Activated CD4-positive, alpha-beta T cell treated with anti-CD3 and anti-CD28 coated beads for 24 hours (primary cell): Measurements from ENCODE around the gene TMSB10.
"Not testable (repeated sequence)": the region's sequence is repeated elsewhere in the genome, so short reads cannot be mapped to it uniquely, and the experiment has no call there.

Source experiments
- DNase-seq, 2 donors: peaks; one replicate each; pipeline ENCODE4 v3.0.0-alpha.2; 2020; ENCODE audit warnings: low read depth in 2 of 2

The TMSB10 gene

DNA sequence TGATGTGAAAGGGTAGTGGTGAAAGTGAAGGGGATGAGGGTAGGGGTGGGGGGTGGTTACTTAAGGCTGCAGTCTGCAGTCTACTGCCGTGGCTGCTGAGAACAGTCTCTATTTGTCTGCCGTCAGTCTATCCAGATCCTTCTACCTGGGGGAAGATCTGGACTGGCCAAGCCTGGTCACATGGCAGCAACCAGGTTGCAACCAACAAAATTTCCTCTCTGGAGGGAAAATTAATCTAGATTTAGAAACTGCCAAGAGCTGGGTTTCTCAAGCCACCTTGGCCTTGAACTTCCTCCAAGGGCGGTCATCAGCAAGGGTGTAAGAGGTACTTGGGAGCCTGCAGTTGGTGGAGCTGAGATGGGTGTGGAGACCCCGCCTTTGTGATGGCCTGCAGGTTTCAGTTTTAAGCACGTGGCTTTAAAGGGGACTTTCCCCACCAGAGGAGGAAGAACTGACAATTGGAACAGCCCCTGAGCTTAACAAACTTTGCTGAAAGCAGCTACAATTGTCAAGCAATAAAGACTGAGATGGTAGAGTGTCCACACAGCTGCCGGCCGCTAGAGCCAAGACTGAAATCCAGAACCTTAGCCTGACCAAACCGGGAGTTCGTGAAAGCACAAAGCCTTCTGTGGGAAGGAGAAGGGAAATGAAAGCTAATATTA, 34.1 kb downstream of the TMSB10 start:
- DNase-seq, result peak; percentile 50 to 56

DNA sequence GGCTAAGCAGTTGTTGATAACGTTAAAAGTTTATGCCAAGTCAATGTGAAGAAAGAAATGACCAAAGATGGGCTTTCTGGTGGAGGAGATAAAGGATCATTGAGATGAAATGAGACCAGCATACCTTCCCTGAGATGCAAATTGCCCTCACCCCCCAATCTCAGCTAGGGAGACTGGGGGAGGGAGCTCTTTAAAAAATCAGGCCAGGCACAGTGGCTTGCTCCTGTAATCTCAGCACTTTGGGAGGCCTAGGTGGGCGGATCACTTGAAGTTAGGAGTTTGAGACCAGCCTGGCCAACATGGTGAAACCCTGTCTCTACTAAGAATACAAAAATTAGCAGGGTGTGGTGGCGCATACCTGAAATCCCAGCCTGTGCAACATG, 34.6 kb downstream of the TMSB10 start:
- no peak for DNase-seq

DNA sequence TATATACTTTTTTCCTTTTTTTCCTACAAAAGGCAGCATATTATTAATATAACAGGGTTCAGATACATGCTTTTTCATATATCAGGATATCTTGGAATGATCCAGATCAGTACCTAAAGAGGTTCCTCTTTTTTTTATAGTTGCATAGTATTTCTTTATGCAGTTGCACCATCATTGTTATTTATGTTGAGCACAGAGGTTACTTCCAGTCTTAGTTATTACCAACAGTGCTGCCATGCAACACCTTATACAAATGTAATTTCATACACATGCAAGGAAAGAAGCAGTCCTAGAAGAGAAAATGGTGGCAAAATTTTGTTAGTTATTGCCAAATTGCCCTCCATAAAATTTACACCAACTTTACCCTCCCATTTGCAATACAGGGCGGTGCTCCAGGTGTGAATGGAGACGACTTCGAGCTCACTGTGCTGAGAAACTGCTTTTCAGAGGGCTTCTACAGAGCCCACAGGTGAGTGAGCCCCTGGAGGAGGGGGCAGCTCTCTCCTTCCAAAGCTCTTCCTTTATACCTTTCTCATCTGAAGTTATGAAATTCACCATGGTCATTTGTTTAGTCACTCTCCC, 35.5 kb downstream of the TMSB10 start:
- no peak for DNase-seq

DNA sequence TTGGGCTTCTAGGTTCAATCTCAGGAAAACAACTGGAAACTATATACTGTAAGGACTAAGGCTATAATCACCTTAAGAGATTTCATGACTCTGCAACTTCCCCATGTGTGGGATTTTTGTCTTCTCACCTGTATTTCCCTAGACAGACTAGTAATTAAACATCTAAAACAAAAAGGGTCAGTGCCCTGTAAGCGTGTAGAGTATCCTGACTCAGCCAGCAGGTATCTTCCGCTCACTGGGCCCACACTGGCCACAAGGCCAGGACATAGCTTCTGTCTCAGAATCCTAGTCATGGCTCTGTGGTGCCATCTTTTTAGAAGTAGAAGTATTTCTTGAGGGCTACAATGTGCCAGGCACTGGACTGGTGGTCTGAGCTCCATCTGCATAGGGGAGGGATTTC, 36.7 kb downstream of the TMSB10 start:
- no peak for DNase-seq

DNA sequence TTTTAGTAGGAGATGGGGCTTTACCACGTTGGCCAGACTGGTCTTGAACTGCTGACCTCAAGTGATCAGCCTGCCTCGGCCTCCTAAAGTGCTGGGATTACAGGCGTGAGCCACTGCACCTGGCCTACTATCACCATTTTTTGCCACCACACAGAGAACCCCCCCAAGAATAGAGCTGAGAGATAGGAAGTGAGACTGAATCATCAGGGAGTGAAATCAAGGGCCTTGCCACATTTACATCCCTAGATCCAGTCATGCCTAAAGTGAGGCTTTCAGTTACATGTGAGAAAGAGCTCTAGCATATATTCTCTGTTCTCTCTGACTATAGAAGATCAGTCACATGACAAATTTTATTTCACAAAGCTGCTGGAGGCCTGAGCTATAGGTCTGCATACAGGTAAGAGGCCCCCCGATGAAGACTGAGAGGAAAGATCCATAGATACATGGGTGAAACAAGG, 37.5 kb downstream of the TMSB10 start:
- no peak for DNase-seq

DNA sequence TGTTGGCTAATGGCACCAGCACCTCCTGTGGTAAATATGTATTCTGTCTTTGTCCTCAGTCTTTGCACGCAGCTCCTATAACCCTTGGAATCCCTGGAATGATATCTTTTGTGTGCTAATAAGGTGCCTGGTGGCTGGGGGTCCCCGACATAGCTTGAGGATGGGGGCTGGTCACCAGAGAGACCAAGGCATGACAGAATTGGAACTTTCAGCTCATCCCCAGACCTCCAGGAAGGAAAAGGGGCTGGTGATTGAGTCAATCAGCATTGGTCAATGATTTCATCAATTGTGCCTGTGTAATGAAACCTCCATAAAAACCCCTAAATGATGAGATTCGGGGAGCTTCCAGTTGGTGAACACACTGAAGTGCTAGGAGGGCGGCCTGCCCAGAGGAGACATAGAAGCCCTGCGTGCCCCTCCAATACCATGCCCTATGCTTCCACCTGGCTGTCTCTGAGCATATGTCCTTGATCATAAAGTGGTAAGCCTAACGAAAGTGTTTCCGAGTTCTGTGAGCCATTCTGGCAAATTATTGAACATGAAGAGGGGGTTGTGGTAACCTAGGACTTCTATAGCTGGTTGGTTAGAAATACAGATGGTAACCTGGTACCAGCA, 38.9 kb downstream of the TMSB10 start:
- no peak for DNase-seq

DNA sequence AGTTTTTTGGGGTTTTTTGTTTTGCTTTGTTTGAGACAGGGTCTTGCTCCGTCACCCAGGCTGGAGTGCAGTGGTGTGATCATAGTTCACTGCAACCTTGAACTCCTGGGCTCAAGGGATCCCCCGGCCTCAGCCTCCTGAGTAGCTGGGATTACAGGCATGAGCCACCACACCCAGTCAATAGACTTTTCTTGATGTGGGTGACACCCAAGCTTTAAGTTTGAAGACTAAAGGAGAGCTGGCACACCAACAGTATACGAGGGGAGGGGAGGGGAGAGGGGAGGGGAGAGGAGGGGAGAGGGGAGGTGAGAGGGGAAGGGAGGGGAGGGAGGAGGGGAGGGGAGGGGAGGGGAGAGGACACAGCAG, 40.4 kb downstream of the TMSB10 start:
- DNase-seq, result not testable (repeated sequence)

DNA sequence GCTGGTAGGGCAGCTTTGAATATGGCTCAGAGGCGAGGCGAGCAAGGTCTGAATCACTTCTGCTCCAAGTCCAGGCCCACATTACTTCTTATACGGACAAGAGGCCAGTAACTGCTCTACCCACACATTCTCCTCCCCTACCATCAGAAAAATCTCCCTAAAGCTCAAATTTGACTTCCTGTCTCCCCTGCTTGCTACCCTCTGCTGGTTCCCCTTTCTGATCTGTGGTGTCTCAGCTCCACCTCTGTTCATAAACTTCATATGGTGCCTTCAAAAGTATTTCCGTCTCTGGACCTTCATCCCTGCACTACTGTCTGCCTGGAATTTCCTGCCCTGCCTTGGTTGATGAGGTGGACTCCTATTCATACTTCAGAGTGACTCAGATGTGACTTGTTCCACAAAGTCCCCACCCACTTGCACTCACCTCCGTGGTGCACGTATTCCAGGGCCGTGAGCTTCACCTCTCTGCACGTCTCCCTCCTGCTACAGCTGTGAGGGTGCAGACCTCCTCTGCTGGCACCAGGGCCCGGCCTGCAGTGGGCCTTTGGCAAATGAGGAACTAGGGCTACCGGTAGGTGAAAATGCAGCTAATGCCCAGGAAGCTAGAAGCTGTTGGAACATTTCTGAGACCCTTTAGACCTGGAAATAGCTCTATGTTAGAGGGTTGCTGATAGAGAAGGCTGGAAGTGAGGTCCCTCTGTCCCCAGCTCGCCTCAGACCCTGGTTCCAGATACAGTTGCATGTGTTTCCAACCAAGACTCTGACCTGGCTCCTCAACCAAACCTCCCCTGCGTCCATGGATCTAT, 41.0 kb downstream of the TMSB10 start:
- DNase-seq, result peak; percentile 56 to 58

DNA sequence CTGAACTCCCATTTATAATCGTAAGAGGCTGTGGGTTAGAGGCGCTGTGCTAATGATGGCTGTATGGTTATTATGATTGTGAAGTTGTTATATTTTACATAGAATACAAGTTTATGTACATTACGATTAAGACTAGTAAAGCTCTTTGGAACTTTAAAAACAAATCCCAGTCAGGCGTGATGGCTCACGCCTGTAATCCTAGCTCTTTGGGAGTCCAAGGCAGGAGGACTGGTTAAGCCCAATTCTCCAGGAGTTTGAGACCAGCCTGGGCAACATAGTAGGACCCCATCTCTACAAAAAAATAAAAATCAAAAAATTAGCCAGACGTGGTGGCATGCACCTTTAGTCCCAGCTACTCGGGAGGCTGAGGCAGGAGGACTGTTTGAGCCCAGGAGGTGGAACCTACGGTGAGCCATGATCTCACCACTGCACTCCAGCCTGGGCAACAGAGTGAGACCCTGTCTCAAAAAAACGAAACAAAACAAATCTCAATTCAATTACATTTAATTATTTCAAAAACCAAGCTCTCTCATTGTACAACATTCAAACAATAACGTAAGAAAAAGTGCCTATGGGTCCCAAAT, 41.6 kb downstream of the TMSB10 start:
- DNase-seq, result no peak

DNA sequence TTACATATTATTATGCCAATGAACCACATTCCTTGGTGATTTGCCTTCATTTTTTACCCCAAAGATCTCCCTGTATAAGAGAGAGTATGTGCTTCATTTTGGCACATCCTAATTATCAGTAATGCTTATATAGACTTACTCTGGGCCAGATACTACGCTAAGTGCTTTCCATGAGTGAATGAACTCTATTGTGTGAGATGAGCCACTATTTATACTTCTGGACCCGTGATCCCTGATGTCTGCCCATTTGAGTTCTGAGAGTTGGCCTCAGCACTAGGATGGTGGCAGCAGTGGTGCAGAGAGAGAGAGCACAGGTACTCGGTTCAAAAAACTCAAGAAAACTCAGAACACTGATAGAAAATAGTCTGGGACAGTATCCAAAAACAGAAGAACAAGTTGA, 48.1 kb downstream of the TMSB10 start:
- DNase-seq, result no peak

DNA sequence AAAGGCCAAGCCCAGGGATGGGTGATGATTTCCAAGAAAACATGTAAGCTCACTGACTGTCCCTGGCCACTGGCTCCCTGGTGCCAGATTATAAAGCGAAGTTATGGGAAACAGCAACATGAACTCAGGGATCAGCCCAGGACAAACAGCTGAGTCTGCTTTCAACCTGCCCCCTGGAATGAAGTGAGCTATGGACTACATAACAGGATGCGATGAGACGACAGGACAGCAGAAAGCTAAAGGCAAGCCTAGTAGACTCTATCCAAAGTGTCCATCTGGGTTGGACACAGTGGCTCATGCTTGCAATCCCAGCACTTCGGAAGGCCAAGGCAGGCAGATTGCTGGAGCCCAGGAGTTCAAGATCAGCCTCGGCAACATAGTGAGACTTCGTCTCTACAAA, 48.9 kb downstream of the TMSB10 start:
- DNase-seq, result no peak
